KMS-11 (cell line): Measurements from ENCODE around the gene KISS1.

Experiments
- H2AFZ ChIP-seq: fragments of 200-600 bp; sonication (generic); 2 replicates; pipeline ENCODE4 v1.6.1; 2016; ENCODE audit warnings: antibody characterized with exemption, mixed run types, low read depth
- H3K27ac ChIP-seq: fragments of 200-600 bp; sonication (generic); 2 replicates; pipeline ENCODE4 v1.6.1; 2016; ENCODE audit warnings: mild to moderate bottlenecking, mixed run types
- H3K27me3 ChIP-seq: fragments of 200-600 bp; sonication (generic); 2 replicates; pipeline ENCODE4 v1.6.1; 2017; ENCODE audit warnings: mild to moderate bottlenecking, low read depth, mixed run types, moderate library complexity; ENCODE audit not compliant: insufficient read depth
- H3K36me3 ChIP-seq: fragments of 200-600 bp; sonication (generic); 2 replicates; pipeline ENCODE4 v1.6.1; 2017; ENCODE audit warnings: mild to moderate bottlenecking, mixed run types; ENCODE audit not compliant: insufficient read depth
- H3K4me1 ChIP-seq: fragments of 200-600 bp; sonication (generic); 2 replicates; pipeline ENCODE4 v1.6.1; 2016; ENCODE audit warnings: mild to moderate bottlenecking, low read depth, mixed run types; ENCODE audit not compliant: poor library complexity, severe bottlenecking
- H3K4me2 ChIP-seq: fragments of 200-600 bp; sonication (generic); 2 replicates; pipeline ENCODE4 v1.7.0; 2016; ENCODE audit warnings: mild to moderate bottlenecking, mixed run types
- H3K4me3 ChIP-seq: fragments of 200-600 bp; sonication (generic); IDR thresholded peaks from 2 replicates; pipeline ENCODE4 v1.6.1; 2017; ENCODE audit warnings: low read depth, low read length, mixed read lengths; ENCODE audit not compliant: insufficient read depth
- H3K79me2 ChIP-seq: fragments of 200-600 bp; sonication (generic); 2 replicates; pipeline ENCODE4 v1.6.1; 2016; ENCODE audit warnings: low read depth, mixed run types; ENCODE audit not compliant: insufficient read depth
- H3K9ac ChIP-seq: fragments of 200-600 bp; sonication (generic); 2 replicates; pipeline ENCODE4 v1.6.1; 2016; ENCODE audit warnings: mild to moderate bottlenecking, mixed run types
- H4K20me1 ChIP-seq: fragments of 200-600 bp; sonication (generic); 2 replicates; pipeline ENCODE4 v1.6.1; 2016; ENCODE audit warnings: mild to moderate bottlenecking, mixed run types; ENCODE audit not compliant: insufficient read depth
- TF ChIP-seq, protein P1 (sequence below): fragments of 200-600 bp; sonication (generic); conservative IDR thresholded peaks from 2 replicates; pipeline ENCODE4 v1.6.1; 2017; ENCODE audit warnings: low read depth, mild to moderate bottlenecking, antibody characterized with exemption, low read length, moderate library complexity, mixed read lengths

Gene KISS1

GRCh38 chr1:204228896-204229295 lies 32.6 kb upstream of the KISS1 start:
- no peaks in the 10 kb centered on the region for H3K27me3 ChIP-seq
- H4K20me1 ChIP-seq = no peaks in the 10 kb centered on the region
- no peak overlapping the region for H3K27ac ChIP-seq
- H3K79me2 ChIP-seq = no peaks in the 10 kb centered on the region
- H3K9ac ChIP-seq = no peak overlapping the region
- no peaks in the 10 kb centered on the region for H3K36me3 ChIP-seq
- no peak overlapping the region for H3K4me3 ChIP-seq
- no peaks in the 10 kb centered on the region for H3K4me1 ChIP-seq
- TF ChIP-seq, protein P1, sequence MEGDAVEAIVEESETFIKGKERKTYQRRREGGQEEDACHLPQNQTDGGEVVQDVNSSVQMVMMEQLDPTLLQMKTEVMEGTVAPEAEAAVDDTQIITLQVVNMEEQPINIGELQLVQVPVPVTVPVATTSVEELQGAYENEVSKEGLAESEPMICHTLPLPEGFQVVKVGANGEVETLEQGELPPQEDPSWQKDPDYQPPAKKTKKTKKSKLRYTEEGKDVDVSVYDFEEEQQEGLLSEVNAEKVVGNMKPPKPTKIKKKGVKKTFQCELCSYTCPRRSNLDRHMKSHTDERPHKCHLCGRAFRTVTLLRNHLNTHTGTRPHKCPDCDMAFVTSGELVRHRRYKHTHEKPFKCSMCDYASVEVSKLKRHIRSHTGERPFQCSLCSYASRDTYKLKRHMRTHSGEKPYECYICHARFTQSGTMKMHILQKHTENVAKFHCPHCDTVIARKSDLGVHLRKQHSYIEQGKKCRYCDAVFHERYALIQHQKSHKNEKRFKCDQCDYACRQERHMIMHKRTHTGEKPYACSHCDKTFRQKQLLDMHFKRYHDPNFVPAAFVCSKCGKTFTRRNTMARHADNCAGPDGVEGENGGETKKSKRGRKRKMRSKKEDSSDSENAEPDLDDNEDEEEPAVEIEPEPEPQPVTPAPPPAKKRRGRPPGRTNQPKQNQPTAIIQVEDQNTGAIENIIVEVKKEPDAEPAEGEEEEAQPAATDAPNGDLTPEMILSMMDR = no peak
- no peak overlapping the region for H3K4me2 ChIP-seq
- no peak overlapping the region for H2AFZ ChIP-seq

DNA sequence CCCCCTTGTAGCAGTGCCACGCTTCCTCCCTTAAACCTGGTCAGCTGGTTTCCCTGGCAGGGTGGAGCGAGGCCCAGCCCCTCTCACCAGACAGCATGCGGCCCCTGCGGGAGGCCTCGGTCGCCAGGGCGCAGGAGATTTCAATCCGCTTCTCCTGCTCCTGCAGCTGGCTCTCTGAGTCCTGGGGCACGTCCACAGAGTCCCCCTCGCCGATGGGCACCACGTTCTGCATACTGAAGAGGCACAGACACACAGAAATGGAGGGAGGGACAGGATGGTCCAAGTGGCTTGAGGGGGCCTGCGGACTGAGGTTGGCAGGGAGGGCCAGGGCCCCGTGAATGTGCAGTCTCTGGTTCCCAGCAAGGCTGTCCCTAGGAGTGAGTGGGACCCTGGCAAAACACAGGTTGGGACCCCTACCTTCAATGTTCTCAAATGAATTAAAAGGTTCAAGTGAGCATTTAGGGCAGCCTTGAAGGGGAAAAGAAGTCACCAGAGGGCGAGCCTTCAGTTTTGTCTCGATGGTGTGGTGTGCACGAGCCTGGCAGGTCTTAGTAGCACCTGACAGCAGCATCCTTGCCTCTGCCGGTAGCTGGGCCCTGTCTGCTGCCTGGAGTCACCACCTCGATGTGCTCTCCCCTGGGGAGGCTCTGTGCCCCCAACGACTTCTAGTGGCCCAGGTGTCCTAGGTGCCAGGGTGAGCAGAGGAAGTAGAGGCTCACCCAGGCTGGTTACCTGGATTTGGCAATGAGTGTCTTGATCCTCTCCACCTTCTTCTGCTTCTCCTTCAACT lies 31.9 kb upstream of the KISS1 start:
- no peaks in the 10 kb centered on the region for H3K36me3 ChIP-seq
- H4K20me1 ChIP-seq = no peaks in the 10 kb centered on the region
- no peak overlapping the region for H2AFZ ChIP-seq
- no peak overlapping the region for H3K9ac ChIP-seq
- no peaks in the 10 kb centered on the region for H3K4me1 ChIP-seq
- TF ChIP-seq, protein P1 = no peak
- H3K4me2 ChIP-seq = no peak overlapping the region
- no peak overlapping the region for H3K27ac ChIP-seq
- H3K79me2 ChIP-seq = no peaks in the 10 kb centered on the region
- H3K27me3 ChIP-seq = no peaks in the 10 kb centered on the region
- H3K4me3 ChIP-seq = no peak overlapping the region

GRCh38 chr1:204227351-204227750 lies 31.1 kb upstream of the KISS1 start:
- H4K20me1 ChIP-seq = no peaks in the 10 kb centered on the region
- H3K27ac ChIP-seq = no peak overlapping the region
- H3K27me3 ChIP-seq = no peaks in the 10 kb centered on the region
- H3K4me3 ChIP-seq = no peak overlapping the region
- H2AFZ ChIP-seq = no peak overlapping the region
- no peak overlapping the region for H3K4me2 ChIP-seq
- no peaks in the 10 kb centered on the region for H3K36me3 ChIP-seq
- no peaks in the 10 kb centered on the region for H3K4me1 ChIP-seq
- no peak overlapping the region for H3K9ac ChIP-seq
- TF ChIP-seq, protein P1 = no peak
- no peaks in the 10 kb centered on the region for H3K79me2 ChIP-seq

DNA sequence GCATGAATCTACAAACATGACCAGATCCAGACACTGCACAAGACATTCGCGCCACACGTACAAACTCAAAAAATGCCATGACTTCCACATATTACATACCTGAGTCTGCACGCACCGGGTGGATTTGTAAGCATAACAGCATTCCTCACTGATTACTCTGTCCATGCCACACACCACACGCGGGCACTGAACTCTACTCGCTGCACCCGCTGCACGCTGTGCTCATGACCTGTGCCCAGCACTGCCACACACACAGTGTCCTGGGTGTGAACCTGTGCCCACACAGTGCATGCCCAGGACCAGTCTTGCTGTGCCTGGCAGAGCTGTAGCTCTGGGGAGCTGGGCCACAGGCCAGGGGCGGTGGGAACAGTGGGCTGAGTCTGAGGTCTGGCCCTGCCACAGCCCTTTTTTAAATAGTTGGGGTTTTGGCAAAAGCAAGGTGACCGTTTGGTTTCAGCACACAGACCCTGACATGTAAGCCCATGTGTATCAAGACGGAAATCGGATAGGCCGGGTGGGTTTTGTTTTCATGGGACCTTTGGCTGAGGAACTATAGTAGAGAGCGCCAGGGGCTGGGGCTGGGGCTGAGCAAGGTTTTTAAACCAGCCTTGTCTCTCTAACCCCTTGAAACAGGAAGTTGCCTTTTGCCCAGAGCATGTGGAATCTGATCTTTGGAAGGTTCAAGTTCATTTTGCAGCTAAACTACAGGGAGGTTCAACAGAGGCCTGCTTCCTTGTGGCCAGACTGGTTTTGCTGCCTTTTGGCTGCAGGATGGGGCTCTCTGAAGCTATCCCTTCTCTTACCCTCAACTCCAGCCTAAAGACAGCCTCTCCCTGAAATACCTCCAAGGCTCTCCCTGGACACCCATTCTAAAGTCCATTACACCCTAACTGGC lies 29.8 kb upstream of the KISS1 start:
- Histone ChIP-seq H3K9ac (no peak overlapping the region), H4K20me1 (no peaks in the 10 kb centered on the region), H3K36me3 (no peaks in the 10 kb centered on the region), H3K4me2 (no peak overlapping the region), H3K27me3 (no peaks in the 10 kb centered on the region), H3K4me3 (no peak overlapping the region), H3K27ac (no peak overlapping the region), H3K79me2 (no peaks in the 10 kb centered on the region), H3K4me1 (no peaks in the 10 kb centered on the region), H2AFZ (no peak overlapping the region)
- TF ChIP-seq, protein P1 = no peak
